ENCODE measurements around the gene OVOL2. TPM values are rescaled to one million over a fixed set of nuclear protein-coding genes. Genes with fewer than 3 reads are reported as not detected.
"Not testable (repeated sequence)": the region's sequence is repeated elsewhere in the genome, so short reads cannot be mapped to it uniquely, and the experiment has no call there.

Gene OVOL2
- total RNA-seq, 4 donors from 2014 or later = 28.4 to 87.6 (median 48.3) TPM

DNA sequence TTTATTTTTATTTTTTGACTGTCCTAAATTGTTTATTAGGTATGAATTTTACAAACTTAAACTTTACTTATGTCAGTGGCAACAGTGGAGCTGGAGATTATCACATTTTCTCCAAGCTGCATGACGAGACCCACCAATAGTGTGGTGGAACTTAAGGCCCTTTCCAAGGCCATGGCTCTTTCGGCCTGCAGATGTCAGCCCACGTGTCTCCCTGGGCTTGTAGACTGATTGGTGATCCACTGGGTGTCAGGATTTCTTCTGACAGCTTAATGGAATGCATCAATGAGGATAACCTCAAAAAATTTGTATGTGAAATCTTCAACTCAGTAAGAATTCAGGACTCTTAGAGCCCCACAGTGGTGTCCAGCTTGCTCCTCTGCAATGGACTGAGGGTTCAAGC, 32.3 kb upstream of the OVOL2 start:
- Histone ChIP-seq H3K4me3 (no peak overlapping the region), H3K9me3 (no peaks in the 10 kb centered on the region), H3K4me1 (peaks cover 0 to 7% (median 0%) of the 10 kb centered on the region in 4 donors), H3K27ac (no peak overlapping the region), H3K27me3 (no peaks in the 10 kb centered on the region), H3K36me3 (no peaks in the 10 kb centered on the region)
- no peak for DNase-seq
- 54% methylated on average over 3 of the region's 3 CpGs; no CpG with 5 or more reads in 1 of the 2 donors for WGBS, 2 donors (ENCODE audit: low coverage in 1 of 2)
- TF ChIP-seq POLR2AphosphoS5 (IDR thresholded peaks at IDR 0.05) (no peak), EP300 (IDR thresholded peaks at IDR 0.05; ENCODE audit: low read depth) (no peak)
- TF ChIP-seq, protein P1, sequence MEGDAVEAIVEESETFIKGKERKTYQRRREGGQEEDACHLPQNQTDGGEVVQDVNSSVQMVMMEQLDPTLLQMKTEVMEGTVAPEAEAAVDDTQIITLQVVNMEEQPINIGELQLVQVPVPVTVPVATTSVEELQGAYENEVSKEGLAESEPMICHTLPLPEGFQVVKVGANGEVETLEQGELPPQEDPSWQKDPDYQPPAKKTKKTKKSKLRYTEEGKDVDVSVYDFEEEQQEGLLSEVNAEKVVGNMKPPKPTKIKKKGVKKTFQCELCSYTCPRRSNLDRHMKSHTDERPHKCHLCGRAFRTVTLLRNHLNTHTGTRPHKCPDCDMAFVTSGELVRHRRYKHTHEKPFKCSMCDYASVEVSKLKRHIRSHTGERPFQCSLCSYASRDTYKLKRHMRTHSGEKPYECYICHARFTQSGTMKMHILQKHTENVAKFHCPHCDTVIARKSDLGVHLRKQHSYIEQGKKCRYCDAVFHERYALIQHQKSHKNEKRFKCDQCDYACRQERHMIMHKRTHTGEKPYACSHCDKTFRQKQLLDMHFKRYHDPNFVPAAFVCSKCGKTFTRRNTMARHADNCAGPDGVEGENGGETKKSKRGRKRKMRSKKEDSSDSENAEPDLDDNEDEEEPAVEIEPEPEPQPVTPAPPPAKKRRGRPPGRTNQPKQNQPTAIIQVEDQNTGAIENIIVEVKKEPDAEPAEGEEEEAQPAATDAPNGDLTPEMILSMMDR (IDR thresholded peaks at IDR 0.05) = no peak
- in situ Hi-C loops (cut with MboI; ENCODE audit: low pct_ligation_motif_present in 1 of 4, low pct_unique_long_range_greater_than_20kb in 1 of 4, low sequenced_read_pairs in 3 of 4) = no loop called here
- intact Hi-C loops (cut with DNase I; ENCODE audit: low total_unique reads) = no loop called here

DNA sequence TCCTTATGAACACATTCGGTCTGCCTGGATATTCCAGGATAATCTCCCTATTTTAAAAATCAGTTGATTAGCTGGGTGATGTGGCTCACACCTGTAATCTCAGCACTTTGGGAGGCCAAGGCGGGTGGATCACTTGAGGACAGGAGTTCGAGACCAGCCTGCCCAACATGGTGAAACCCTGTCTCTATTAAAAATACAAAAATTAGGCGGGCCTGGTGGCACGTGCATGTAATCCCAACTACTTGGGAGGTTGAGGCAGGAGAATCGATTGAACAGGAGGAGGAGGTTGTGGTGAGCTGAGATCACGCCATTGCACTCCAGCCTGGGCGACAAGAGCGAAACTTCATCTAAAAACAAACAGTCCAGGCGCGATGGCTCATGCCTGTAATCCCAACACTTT, 31.1 kb upstream of the OVOL2 start:
- 89 to 94% methylated on average over 7 to 11 of the region's 11 CpGs for WGBS, 2 donors (ENCODE audit: low coverage in 1 of 2)
- H3K27ac ChIP-seq; H3K4me1 ChIP-seq; H3K36me3 ChIP-seq; in situ Hi-C loops (cut with MboI; ENCODE audit: low pct_ligation_motif_present in 1 of 4, low pct_unique_long_range_greater_than_20kb in 1 of 4, low sequenced_read_pairs in 3 of 4); H3K9me3 ChIP-seq; intact Hi-C loops (cut with DNase I; ENCODE audit: low total_unique reads); H3K27me3 ChIP-seq; DNase-seq; H3K4me3 ChIP-seq: not testable (repeated sequence)

DNA sequence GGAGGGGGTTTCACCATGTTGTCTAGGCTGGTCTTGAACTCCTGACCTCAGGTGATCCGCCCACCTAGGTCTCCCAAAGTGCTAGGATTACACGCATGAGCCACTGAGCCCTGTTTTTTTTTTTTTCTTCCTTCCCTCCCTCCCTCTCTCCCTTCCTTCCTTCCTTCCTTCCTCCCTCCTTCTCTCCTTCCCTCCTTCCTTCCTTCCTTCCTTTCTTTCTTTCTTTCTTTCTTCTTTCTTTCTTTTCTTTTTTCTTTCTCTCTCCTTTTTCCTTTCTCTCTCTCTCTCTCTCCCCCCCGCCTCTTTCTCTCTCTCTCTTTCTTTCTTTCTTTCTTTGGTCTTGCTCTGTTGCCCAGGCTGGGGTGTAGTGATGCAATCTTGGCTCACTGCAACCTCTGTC, 30.6 kb upstream of the OVOL2 start:
- H3K27me3 ChIP-seq; H3K4me1 ChIP-seq; in situ Hi-C loops (cut with MboI; ENCODE audit: low pct_ligation_motif_present in 1 of 4, low pct_unique_long_range_greater_than_20kb in 1 of 4, low sequenced_read_pairs in 3 of 4); H3K4me3 ChIP-seq; intact Hi-C loops (cut with DNase I; ENCODE audit: low total_unique reads); H3K9me3 ChIP-seq; H3K36me3 ChIP-seq; H3K27ac ChIP-seq; DNase-seq: not testable (repeated sequence)
- WGBS, 2 donors (ENCODE audit: low coverage in 1 of 2) = 74 to 86% methylated on average over 2 to 3 of the region's 3 CpGs

DNA sequence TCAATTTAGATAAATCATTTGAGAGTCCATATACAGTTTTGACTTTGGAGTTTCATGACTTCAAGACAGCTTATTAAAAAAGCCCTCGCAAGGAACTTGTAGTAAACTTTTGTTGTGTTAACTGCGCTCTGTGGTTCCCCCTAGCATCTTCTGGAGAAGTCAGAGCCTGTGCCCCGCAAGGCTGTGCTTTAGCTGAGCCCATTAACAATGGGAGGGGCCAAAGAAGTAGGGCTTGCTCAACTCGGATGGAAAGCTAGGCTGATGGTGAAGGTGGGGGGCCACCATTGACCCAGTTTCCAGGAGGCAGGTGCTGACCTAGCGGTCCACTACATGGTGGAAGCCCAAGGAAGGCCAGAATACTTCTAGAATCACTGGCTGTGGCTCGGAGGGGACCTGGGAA, 29.3 kb upstream of the OVOL2 start:
- H3K36me3 ChIP-seq = no peaks in the 10 kb centered on the region
- in situ Hi-C loops (cut with MboI; ENCODE audit: low pct_ligation_motif_present in 1 of 4, low pct_unique_long_range_greater_than_20kb in 1 of 4, low sequenced_read_pairs in 3 of 4) = no loop called here
- H3K4me3 ChIP-seq = no peak overlapping the region
- WGBS, 2 donors (ENCODE audit: low coverage in 1 of 2) = 62 to 78% methylated on average over 4 to 6 of the region's 6 CpGs
- intact Hi-C loops (cut with DNase I; ENCODE audit: low total_unique reads) = no loop called here
- TF ChIP-seq EP300 (IDR thresholded peaks at IDR 0.05; ENCODE audit: low read depth) = no peak
- no peak for TF ChIP-seq POLR2AphosphoS5 (IDR thresholded peaks at IDR 0.05)
- TF ChIP-seq, protein P1 (IDR thresholded peaks at IDR 0.05) = no peak
- TF ChIP-seq POLR2A (IDR thresholded peaks at IDR 0.05) = no peak
- no peak overlapping the region for H3K27ac ChIP-seq
- peaks cover 0 to 3% (median 0%) of the 10 kb centered on the region in 4 donors for H3K4me1 ChIP-seq
- no peaks in the 10 kb centered on the region for H3K27me3 ChIP-seq
- DNase-seq = no peak
- no peaks in the 10 kb centered on the region for H3K9me3 ChIP-seq

DNA sequence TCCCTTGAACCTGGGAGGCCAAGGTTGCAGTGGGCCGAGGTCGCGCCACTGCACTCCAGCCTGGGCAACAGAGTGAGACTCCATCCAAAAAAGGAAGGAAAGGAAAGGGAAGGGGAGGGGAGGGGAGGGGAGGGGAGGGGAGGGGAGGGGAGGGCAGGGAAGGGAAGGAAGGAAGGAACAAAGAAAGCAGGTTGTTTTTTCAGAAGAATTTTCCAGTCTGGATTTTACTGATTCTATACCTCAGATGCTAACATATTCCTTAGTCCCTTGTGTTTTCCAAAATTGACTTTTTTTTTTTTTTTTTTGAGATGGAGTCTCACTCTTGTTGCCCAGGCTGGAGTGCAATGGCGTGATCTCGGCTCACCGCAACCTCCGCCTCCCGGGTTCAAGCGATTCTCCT, 23.1 kb upstream of the OVOL2 start:
- in situ Hi-C loops (cut with MboI; ENCODE audit: low pct_ligation_motif_present in 1 of 4, low pct_unique_long_range_greater_than_20kb in 1 of 4, low sequenced_read_pairs in 3 of 4); intact Hi-C loops (cut with DNase I; ENCODE audit: low total_unique reads): not testable (repeated sequence)

DNA sequence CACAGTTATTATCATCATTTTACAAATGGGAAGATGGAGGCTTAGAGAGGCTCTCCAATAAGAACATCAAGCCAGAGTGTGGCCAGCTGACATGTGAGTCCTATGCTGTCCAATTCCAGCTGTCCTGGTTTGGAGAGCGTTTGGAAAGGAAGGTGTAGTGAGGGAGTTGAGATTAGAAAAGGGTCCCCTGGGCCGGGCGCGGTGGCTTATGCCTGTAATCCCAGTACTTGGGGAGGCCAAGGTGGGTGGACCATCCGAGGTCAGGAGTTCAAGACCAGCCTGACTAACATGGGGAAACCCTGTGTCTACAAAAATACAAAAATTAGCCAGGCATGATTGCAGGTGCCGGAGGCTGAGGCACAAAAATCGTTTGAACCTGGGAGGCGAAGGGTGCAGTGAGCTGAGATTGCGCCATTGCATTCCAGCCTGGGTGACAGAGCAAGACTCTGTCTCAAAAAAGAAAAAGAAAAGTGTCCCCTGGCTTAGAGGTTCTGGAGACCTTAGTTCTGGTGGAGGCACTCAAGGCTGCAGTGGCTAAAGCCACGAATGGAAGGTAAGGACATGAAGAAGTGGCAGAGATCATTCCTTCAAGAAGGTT, 22.1 kb upstream of the OVOL2 start:
- no peak overlapping the region for H3K4me3 ChIP-seq
- H3K27me3 ChIP-seq = no peaks in the 10 kb centered on the region
- 78 to 85% methylated on average over 2 to 10 of the region's 10 CpGs for WGBS, 2 donors (ENCODE audit: low coverage in 1 of 2)
- intact Hi-C loops (cut with DNase I; ENCODE audit: low total_unique reads) (no loop called here), in situ Hi-C loops (cut with MboI; ENCODE audit: low pct_ligation_motif_present in 1 of 4, low pct_unique_long_range_greater_than_20kb in 1 of 4, low sequenced_read_pairs in 3 of 4) (no loop called here)
- no peaks in the 10 kb centered on the region for H3K36me3 ChIP-seq
- no peak for DNase-seq
- peaks cover 0 to 13% (median 6%) of the 10 kb centered on the region in 4 donors for H3K4me1 ChIP-seq
- H3K9me3 ChIP-seq = no peaks in the 10 kb centered on the region
- H3K27ac ChIP-seq = no peak overlapping the region
- TF ChIP-seq POLR2AphosphoS5 (IDR thresholded peaks at IDR 0.05) (no peak), EP300 (IDR thresholded peaks at IDR 0.05; ENCODE audit: low read depth) (no peak), POLR2A (IDR thresholded peaks at IDR 0.05) (no peak)
- TF ChIP-seq, protein P1 (IDR thresholded peaks at IDR 0.05) = no peak

More for the DNA sequence above, 23.1 kb upstream of the OVOL2 start:
- not testable (repeated sequence) for H3K27me3 ChIP-seq, H3K27ac ChIP-seq, DNase-seq, H3K4me1 ChIP-seq, H3K4me3 ChIP-seq, H3K9me3 ChIP-seq, H3K36me3 ChIP-seq
- WGBS, 2 donors (ENCODE audit: low coverage in 1 of 2) = 95 to 97% methylated on average over 4 to 9 of the region's 9 CpGs

Measured in transverse colon (tissue), 4 donors.